AG09319 (cell line): ENCODE data around the gene AGBL1.

Source experiments
- DNase-seq: peaks from one replicate; pipeline ENCODE4 v3.0.0-alpha.2; 2010; ENCODE audit warnings: low read depth; ENCODE audit errors: extremely low read depth
- CTCF ChIP-seq: IDR thresholded peaks from 2 replicates; pipeline ENCODE4 v1.5.1; 2011; ENCODE audit warnings: low read depth, mild to moderate bottlenecking, inconsistent platforms, low read length, moderate library complexity

The AGBL1 gene

DNA sequence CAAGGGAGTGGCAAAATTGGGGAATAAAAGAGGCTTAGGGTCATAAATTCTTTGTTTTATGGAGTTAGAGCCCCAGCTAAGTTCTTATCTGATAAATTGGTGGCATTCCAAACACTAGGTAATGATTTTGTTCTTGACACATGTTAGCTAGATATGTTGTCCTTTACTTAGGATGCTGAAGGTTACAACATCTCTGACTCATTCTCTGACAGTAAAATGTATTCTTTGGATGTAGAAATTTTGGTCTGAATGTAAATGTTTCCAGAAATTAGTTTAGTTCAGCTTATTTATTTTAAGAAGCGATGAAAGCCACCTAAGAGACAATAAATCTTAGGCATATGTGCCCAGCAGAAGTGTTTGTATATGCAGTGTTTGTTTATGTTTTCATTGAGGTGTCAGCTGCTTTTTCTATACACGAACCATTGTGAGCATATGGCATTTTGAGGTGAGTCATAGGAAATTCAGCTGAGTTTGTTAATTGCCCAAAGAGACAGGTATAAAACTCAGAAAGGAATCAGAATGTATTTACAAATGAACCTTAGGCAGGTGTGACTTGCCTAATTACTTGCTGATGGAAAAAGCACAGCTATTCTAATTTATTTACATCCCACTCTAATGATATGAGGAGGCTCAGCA lies 247.7 kb downstream of the AGBL1 start:
- no peak for DNase-seq
- no peak for TF ChIP-seq CTCF

GRCh38 chr15:86328658-86329057 lies 249.0 kb downstream of the AGBL1 start:
- TF ChIP-seq CTCF = no peak
- no peak for DNase-seq

GRCh38 chr15:86329311-86330013 lies 249.8 kb downstream of the AGBL1 start:
- no peak for TF ChIP-seq CTCF
- no peak for DNase-seq

GRCh38 chr15:86333819-86334218 lies 254.1 kb downstream of the AGBL1 start:
- DNase-seq = no peak
- TF ChIP-seq CTCF = no peak

DNA sequence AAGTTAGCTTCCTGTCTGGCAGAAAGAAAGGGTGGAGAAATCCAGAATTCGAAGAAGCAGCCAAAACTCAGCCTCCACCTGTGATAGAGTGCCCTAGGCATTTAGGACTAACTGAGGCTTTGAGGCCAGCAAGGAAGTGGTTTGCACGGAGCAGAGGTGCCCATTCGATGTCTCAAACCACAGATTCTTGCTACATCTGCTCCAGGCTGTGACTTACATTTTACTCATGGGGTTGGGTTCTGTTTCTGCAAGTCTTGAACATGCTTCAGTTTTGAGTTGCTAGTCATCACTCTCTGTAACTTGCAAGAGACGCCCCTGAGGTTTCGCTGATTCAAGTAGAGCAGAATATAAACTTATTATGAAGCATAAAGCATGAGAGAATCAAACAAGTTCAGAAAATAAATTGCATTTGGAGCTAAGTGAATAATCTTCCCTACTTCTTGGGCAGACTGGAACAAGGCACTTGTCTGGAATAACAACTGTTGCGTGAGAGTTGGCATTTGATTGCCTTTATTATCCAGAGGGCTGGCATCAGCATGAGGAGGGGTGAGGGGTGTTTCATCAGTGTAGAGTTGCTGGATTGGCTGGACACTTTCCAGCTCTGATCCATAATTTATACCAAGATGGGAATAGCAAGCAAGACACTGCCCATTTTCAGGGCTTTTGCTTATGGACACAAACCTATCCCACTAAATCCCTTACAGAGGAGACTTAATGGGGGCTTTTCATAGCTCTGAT lies 256.5 kb downstream of the AGBL1 start:
- DNase-seq = no peak
- TF ChIP-seq CTCF = no peak

DNA sequence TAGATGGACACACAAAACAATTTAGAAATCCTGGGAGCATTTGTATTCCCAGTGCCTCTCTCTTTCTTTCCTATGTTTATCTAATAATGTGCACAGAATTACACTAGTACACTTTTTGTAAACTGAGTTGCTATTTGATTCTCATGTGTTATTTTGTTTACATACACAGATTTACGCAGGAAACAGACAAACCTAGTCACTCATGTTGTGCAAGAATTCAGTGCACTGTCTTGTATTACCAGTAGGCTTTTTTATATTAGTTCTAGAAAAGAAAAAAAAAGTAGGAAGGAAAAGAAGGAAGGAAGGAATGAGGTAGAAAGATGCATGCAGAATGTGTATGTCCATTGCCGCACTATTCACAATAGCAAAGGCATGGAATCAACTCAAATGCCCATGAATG lies 257.4 kb downstream of the AGBL1 start:
- no peak for DNase-seq
- no peak for TF ChIP-seq CTCF

DNA sequence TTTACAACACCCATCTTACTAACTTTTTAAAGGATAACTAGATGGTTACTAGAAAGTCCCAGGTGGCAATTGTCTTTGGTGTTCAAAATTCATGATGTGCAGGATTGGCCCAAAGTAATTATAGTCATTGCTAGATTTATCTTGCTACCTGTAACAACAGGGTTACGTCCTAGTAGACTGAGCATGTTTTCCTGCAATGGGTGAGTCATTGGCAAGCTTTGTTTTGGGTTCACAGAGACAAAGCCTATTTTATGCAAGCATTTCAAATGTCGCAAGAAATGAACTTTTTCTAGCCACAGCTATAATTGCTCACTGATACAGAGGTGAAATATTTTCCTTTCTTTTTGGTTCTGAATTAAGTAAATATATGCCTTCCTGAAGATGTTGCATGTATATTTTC lies 267.6 kb downstream of the AGBL1 start:
- TF ChIP-seq CTCF = no peak
- no peak for DNase-seq
